WTC11 (cell line): ENCODE measurements around the gene DMD. TPM values are rescaled to one million over a fixed set of nuclear protein-coding genes. Genes with fewer than 3 reads are reported as not detected.

ENCODE experiments used
- ATAC-seq: fragments of 200-7000 bp; cut with Tn5 transposase; 2 replicates; pipeline ENCODE4 v1.10.0; 2021; ENCODE audit warnings: mild to moderate bottlenecking, moderate library complexity
- CTCF ChIA-PET: fragments of 300-600 bp; sonication (Branson Sonifier 250); formaldehyde crosslinking; loops from one replicate; lab custom pipeline; 2021; ENCODE audit warnings: antibody characterized with exemption; lab: Charles Lee
- POLR2A ChIA-PET: fragments of 350-600 bp; sonication (Branson Sonifier 250); formaldehyde crosslinking; loops from one replicate; lab custom pipeline; 2021; ENCODE audit warnings: antibody characterized with exemption; lab: Charles Lee
- DNase-seq: peaks from one replicate; pipeline ENCODE4 v3.0.0; 2021; ENCODE audit warnings: low spot score
- H3K27ac Mint-ChIP-seq: 2 replicates; pipeline ENCODE4 v1.8.0; 2021; ENCODE audit warnings: mixed read lengths
- H3K27me3 Mint-ChIP-seq: 2 replicates; pipeline ENCODE4 v1.8.0; 2021; ENCODE audit warnings: low read depth, mild to moderate bottlenecking, moderate library complexity, mixed read lengths
- H3K36me3 Mint-ChIP-seq: 2 replicates; pipeline ENCODE4 v1.8.0; 2021; ENCODE audit warnings: mixed read lengths
- H3K4me1 Mint-ChIP-seq: 2 replicates; pipeline ENCODE4 v1.8.0; 2022; ENCODE audit warnings: mixed read lengths
- H3K4me3 Mint-ChIP-seq: 2 replicates; pipeline ENCODE4 v1.8.0; 2021; ENCODE audit warnings: mild to moderate bottlenecking, moderate library complexity, mixed read lengths
- H3K9me3 Mint-ChIP-seq: 2 replicates; pipeline ENCODE4 v1.8.0; 2021; ENCODE audit warnings: mixed read lengths
- CBFB ChIP-seq: sonication (generic); formaldehyde crosslinking; IDR thresholded peaks from 2 replicates; pipeline ENCODE4 v1.8.1; 2022; ENCODE audit warnings: mild to moderate bottlenecking, low read depth, missing genetic modification reagents
- CREM ChIP-seq: sonication (generic); formaldehyde crosslinking; IDR thresholded peaks from 2 replicates; pipeline ENCODE4 v1.8.1; 2022; ENCODE audit warnings: mild to moderate bottlenecking, missing genetic modification reagents, moderate library complexity
- EMX1 ChIP-seq: fragments of 250-450 bp; sonication (Bioruptor Pico); IDR thresholded peaks from 2 replicates; pipeline ENCODE4 v1.8.0; 2021; ENCODE audit warnings: mild to moderate bottlenecking
- FOXJ3 ChIP-seq: sonication (generic); formaldehyde crosslinking; IDR thresholded peaks from 2 replicates; pipeline ENCODE4 v1.9.0; 2021; ENCODE audit warnings: missing genetic modification reagents, mild to moderate bottlenecking, borderline replicate concordance
- JUN ChIP-seq: sonication (generic); formaldehyde crosslinking; IDR thresholded peaks from 2 replicates; pipeline ENCODE4 v1.8.0; 2023; ENCODE audit warnings: mild to moderate bottlenecking, missing genetic modification reagents
- MYBL2 ChIP-seq: sonication (generic); formaldehyde crosslinking; IDR thresholded peaks from 2 replicates; pipeline ENCODE4 v1.8.1; 2023; ENCODE audit warnings: mild to moderate bottlenecking, moderate library complexity, missing genetic modification reagents
- NFATC4 ChIP-seq: fragments of 250-450 bp; sonication (Bioruptor Pico); IDR thresholded peaks from 2 replicates; pipeline ENCODE4 v1.9.0; 2021; ENCODE audit warnings: mild to moderate bottlenecking
- NR1H2 ChIP-seq: sonication (generic); formaldehyde crosslinking; IDR thresholded peaks from 2 replicates; pipeline ENCODE4 v1.9.0; 2021; ENCODE audit warnings: mild to moderate bottlenecking, moderate library complexity, missing genetic modification reagents
- OVOL2 ChIP-seq: fragments of 250-450 bp; sonication (Bioruptor Pico); IDR thresholded peaks from 2 replicates; pipeline ENCODE4 v1.9.0; 2021; ENCODE audit warnings: mild to moderate bottlenecking, borderline replicate concordance
- PRRX2 ChIP-seq: fragments of 250-450 bp; sonication (Bioruptor Pico); IDR thresholded peaks from 2 replicates; pipeline ENCODE4 v1.8.0; 2021; ENCODE audit warnings: mild to moderate bottlenecking
- SMAD3 ChIP-seq: sonication (generic); formaldehyde crosslinking; IDR thresholded peaks from 2 replicates; pipeline ENCODE4 v1.8.0; 2022; ENCODE audit warnings: missing genetic modification reagents, mild to moderate bottlenecking, borderline replicate concordance
- ZNF219 ChIP-seq: sonication (generic); formaldehyde crosslinking; IDR thresholded peaks from 2 replicates; pipeline ENCODE4 v1.8.0; 2023; ENCODE audit warnings: missing genetic modification reagents, mild to moderate bottlenecking, borderline replicate concordance
- total RNA-seq: library from RNA; stranded (reverse); gene quantifications from 3 replicates; pipeline ENCODE4 v1.2.3, GENCODE V29; 2021
- TF ChIP-seq, protein P1 (sequence below): fragments of 250-450 bp; sonication (Bioruptor Pico); IDR thresholded peaks from 2 replicates; pipeline ENCODE4 v1.9.0; 2021; ENCODE audit warnings: moderate library complexity, mild to moderate bottlenecking, inconsistent platforms, borderline replicate concordance
- TF ChIP-seq, protein P2 (sequence below): sonication (generic); formaldehyde crosslinking; IDR thresholded peaks from 2 replicates; pipeline ENCODE4 v1.8.1; 2022; ENCODE audit warnings: mild to moderate bottlenecking, missing genetic modification reagents, moderate library complexity, borderline replicate concordance
- TF ChIP-seq, protein P3 (sequence below): sonication (generic); formaldehyde crosslinking; IDR thresholded peaks from 2 replicates; pipeline ENCODE4 v1.8.1; 2023; ENCODE audit warnings: mild to moderate bottlenecking, moderate library complexity, missing genetic modification reagents
- TF ChIP-seq, protein P4 (sequence below): fragments of 250-450 bp; sonication (Bioruptor Pico); IDR thresholded peaks from 2 replicates; pipeline ENCODE4 v1.9.0; 2021; ENCODE audit warnings: mild to moderate bottlenecking
- TF ChIP-seq, protein P5 (sequence below): fragments of 250-450 bp; sonication (Bioruptor Pico); IDR thresholded peaks from 2 replicates; pipeline ENCODE4 v1.9.0; 2021; ENCODE audit warnings: mild to moderate bottlenecking
- TF ChIP-seq, protein P6 (sequence below): sonication (generic); formaldehyde crosslinking; IDR thresholded peaks from 2 replicates; pipeline ENCODE4 v1.8.0; 2022; ENCODE audit warnings: mild to moderate bottlenecking, missing genetic modification reagents
- TF ChIP-seq, protein P7 (sequence below): sonication (generic); formaldehyde crosslinking; conservative IDR thresholded peaks from 2 replicates; pipeline ENCODE4 v1.8.1; 2023; ENCODE audit warnings: mild to moderate bottlenecking, low read depth, missing genetic modification reagents, moderate library complexity

DMD gene
- total RNA-seq, 1 experiment from 2014 or later = 9.1 TPM

DNA sequence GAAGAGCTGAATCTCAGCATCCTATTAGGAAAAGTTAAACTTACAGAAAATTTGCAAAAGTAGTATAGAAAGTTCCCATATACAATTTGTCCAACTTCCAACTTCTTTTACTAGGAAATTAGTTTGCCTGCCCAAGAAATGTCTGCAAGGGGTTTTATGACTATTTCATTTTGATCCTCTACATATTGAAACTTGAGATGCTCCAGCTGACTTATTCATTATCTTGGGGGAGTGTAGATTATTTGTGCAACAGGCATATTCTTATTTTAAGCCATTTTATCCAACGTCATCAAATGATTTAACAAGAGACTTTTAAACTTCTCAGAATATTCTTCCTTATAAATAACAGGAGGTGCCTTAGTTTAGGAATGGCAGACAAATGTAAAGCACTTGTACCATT is 1822.4 kb downstream of the DMD start:
- no peak for DNase-seq
- Mint-ChIP-seq H3K27me3 (no peaks in the 10 kb centered on the region), H3K9me3 (no peaks in the 10 kb centered on the region), H3K4me3 (no peak overlapping the region)
- ChIA-PET POLR2A (no interaction called here), CTCF (no interaction called here)
- ATAC-seq = no peak
- TF ChIP-seq ZNF219 (CRISPR knock-in tag) (no peak), CREM (no peak), JUN (CRISPR knock-in tag) (no peak), NR1H2 (no peak), CBFB (CRISPR knock-in tag) (no peak), OVOL2 (CRISPR knock-in tag) (no peak), PRRX2 (CRISPR knock-in tag) (no peak), EMX1 (no peak), NFATC4 (CRISPR knock-in tag) (no peak), MYBL2 (CRISPR knock-in tag) (no peak), SMAD3 (CRISPR knock-in tag) (no peak), FOXJ3 (CRISPR knock-in tag) (no peak)
- TF ChIP-seq, protein P1, sequence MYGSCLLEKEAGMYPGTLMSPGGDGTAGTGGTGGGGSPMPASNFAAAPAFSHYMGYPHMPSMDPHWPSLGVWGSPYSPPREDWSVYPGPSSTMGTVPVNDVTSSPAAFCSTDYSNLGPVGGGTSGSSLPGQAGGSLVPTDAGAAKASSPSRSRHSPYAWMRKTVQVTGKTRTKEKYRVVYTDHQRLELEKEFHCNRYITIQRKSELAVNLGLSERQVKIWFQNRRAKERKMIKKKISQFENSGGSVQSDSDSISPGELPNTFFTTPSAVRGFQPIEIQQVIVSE (CRISPR knock-in tag) = no peak
- TF ChIP-seq, protein P2, sequence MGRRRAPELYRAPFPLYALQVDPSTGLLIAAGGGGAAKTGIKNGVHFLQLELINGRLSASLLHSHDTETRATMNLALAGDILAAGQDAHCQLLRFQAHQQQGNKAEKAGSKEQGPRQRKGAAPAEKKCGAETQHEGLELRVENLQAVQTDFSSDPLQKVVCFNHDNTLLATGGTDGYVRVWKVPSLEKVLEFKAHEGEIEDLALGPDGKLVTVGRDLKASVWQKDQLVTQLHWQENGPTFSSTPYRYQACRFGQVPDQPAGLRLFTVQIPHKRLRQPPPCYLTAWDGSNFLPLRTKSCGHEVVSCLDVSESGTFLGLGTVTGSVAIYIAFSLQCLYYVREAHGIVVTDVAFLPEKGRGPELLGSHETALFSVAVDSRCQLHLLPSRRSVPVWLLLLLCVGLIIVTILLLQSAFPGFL (CRISPR knock-in tag) = no peak
- TF ChIP-seq, protein P3, sequence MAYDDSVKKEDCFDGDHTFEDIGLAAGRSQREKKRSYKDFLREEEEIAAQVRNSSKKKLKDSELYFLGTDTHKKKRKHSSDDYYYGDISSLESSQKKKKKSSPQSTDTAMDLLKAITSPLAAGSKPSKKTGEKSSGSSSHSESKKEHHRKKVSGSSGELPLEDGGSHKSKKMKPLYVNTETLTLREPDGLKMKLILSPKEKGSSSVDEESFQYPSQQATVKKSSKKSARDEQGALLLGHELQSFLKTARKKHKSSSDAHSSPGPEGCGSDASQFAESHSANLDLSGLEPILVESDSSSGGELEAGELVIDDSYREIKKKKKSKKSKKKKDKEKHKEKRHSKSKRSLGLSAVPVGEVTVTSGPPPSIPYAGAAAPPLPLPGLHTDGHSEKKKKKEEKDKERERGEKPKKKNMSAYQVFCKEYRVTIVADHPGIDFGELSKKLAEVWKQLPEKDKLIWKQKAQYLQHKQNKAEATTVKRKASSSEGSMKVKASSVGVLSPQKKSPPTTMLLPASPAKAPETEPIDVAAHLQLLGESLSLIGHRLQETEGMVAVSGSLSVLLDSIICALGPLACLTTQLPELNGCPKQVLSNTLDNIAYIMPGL = no peak
- TF ChIP-seq, protein P4, sequence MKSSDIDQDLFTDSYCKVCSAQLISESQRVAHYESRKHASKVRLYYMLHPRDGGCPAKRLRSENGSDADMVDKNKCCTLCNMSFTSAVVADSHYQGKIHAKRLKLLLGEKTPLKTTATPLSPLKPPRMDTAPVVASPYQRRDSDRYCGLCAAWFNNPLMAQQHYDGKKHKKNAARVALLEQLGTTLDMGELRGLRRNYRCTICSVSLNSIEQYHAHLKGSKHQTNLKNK (CRISPR knock-in tag) = no peak
- TF ChIP-seq, protein P5, sequence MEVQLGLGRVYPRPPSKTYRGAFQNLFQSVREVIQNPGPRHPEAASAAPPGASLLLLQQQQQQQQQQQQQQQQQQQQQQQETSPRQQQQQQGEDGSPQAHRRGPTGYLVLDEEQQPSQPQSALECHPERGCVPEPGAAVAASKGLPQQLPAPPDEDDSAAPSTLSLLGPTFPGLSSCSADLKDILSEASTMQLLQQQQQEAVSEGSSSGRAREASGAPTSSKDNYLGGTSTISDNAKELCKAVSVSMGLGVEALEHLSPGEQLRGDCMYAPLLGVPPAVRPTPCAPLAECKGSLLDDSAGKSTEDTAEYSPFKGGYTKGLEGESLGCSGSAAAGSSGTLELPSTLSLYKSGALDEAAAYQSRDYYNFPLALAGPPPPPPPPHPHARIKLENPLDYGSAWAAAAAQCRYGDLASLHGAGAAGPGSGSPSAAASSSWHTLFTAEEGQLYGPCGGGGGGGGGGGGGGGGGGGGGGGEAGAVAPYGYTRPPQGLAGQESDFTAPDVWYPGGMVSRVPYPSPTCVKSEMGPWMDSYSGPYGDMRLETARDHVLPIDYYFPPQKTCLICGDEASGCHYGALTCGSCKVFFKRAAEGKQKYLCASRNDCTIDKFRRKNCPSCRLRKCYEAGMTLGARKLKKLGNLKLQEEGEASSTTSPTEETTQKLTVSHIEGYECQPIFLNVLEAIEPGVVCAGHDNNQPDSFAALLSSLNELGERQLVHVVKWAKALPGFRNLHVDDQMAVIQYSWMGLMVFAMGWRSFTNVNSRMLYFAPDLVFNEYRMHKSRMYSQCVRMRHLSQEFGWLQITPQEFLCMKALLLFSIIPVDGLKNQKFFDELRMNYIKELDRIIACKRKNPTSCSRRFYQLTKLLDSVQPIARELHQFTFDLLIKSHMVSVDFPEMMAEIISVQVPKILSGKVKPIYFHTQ (CRISPR knock-in tag) = no peak
- TF ChIP-seq, protein P6, sequence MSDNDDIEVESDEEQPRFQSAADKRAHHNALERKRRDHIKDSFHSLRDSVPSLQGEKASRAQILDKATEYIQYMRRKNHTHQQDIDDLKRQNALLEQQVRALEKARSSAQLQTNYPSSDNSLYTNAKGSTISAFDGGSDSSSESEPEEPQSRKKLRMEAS (CRISPR knock-in tag) = no peak
- TF ChIP-seq, protein P7, sequence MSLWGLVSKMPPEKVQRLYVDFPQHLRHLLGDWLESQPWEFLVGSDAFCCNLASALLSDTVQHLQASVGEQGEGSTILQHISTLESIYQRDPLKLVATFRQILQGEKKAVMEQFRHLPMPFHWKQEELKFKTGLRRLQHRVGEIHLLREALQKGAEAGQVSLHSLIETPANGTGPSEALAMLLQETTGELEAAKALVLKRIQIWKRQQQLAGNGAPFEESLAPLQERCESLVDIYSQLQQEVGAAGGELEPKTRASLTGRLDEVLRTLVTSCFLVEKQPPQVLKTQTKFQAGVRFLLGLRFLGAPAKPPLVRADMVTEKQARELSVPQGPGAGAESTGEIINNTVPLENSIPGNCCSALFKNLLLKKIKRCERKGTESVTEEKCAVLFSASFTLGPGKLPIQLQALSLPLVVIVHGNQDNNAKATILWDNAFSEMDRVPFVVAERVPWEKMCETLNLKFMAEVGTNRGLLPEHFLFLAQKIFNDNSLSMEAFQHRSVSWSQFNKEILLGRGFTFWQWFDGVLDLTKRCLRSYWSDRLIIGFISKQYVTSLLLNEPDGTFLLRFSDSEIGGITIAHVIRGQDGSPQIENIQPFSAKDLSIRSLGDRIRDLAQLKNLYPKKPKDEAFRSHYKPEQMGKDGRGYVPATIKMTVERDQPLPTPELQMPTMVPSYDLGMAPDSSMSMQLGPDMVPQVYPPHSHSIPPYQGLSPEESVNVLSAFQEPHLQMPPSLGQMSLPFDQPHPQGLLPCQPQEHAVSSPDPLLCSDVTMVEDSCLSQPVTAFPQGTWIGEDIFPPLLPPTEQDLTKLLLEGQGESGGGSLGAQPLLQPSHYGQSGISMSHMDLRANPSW (CRISPR knock-in tag) = no peak
- TF ChIP-seq, all 79 proteins: peak for 0
- Mint-ChIP-seq H3K27ac (no peak overlapping the region), H3K4me1 (no peaks in the 10 kb centered on the region), H3K36me3 (no peaks in the 10 kb centered on the region)
